Skeletal muscle tissue (tissue), 4 donors: ENCODE measurements around the gene MRGPRF. TPM values are rescaled to one million over a fixed set of nuclear protein-coding genes. Genes with fewer than 3 reads are reported as not detected.

Experiments
- H3K27ac ChIP-seq: one replicate; pipeline ENCODE4 v1.7.0; 2013; ENCODE audit warnings: mild to moderate bottlenecking, low read depth, low read length, inconsistent platforms
- H3K27me3 ChIP-seq, 3 donors: one replicate each; pipeline ENCODE4 v1.7.0; 2013; ENCODE audit warnings: low read length in 3 of 3; ENCODE audit not compliant: control insufficient read depth in 3 of 3, insufficient read depth in 3 of 3
- H3K36me3 ChIP-seq, 3 donors: one replicate each; pipeline ENCODE4 v1.7.0; 2013; ENCODE audit warnings: low read length in 3 of 3; ENCODE audit not compliant: control insufficient read depth in 3 of 3, insufficient read depth in 3 of 3
- H3K4me1 ChIP-seq, 3 donors: one replicate each; pipeline ENCODE4 v1.7.0; 2013; ENCODE audit warnings: low read length in 3 of 3, mild to moderate bottlenecking in 3 of 3; ENCODE audit not compliant: control insufficient read depth in 3 of 3, insufficient read depth in 3 of 3
- H3K4me3 ChIP-seq, 3 donors: one replicate each; pipeline ENCODE4 v1.7.0; 2013; ENCODE audit warnings: low read length in 3 of 3
- H3K9ac ChIP-seq, 3 donors: one replicate each; pipeline ENCODE4 v1.7.0; 2013; ENCODE audit warnings: low read length in 3 of 3, mild to moderate bottlenecking in 3 of 3, moderate library complexity in 2 of 3, low read depth in 1 of 3
- H3K9me3 ChIP-seq, 3 donors: one replicate each; pipeline ENCODE4 v1.7.0; 2013; ENCODE audit warnings: low read length in 3 of 3; ENCODE audit not compliant: control insufficient read depth in 3 of 3
- total RNA-seq: library from RNA; depleted of rRNA; stranded (reverse); fragments of >200 nt; gene quantifications from one replicate; pipeline ENCODE4 v1.2.3, GENCODE V29; 2014
- donor health status: Osteomylitis.

Gene MRGPRF
- total RNA-seq, 1 donor from 2014 or later, result 16.7 TPM

GRCh38 chr11:69009441-69010211, 3.4 kb downstream of the MRGPRF start:
- Histone ChIP-seq H3K4me3 (peak overlapping the region in 1 of 3 donors; percentile 6), H3K36me3 (peaks cover 0 to 2% (median 0%) of the 10 kb centered on the region in 3 donors), H3K9ac (peak overlapping the region in 1 of 3 donors; percentile 60), H3K4me1 (peaks cover 28 to 40% (median 28%) of the 10 kb centered on the region in 3 donors), H3K27me3 (peaks cover 42 to 68% (median 56%) of the 10 kb centered on the region in 3 donors), H3K9me3 (no peaks in the 10 kb centered on the region), H3K27ac (peak overlapping the region; percentile 58)

- Histone ChIP-seq H3K9me3 (no peaks in the 10 kb centered on the region), H3K27ac (peak overlapping the region; percentile 58), H3K27me3 (peaks cover 42 to 67% (median 56%) of the 10 kb centered on the region in 3 donors), H3K4me3 (no peak overlapping the region), H3K36me3 (peaks cover 0 to 2% (median 0%) of the 10 kb centered on the region in 3 donors), H3K9ac (peak overlapping the region in 1 of 3 donors; percentile 60), H3K4me1 (peaks cover 23 to 37% (median 23%) of the 10 kb centered on the region in 3 donors)
These were observed 4.2 kb downstream of the MRGPRF start for GRCh38 chr11:69008737-69009440.

GRCh38 chr11:69007975-69008381, 5.1 kb downstream of the MRGPRF start:
- peaks cover 36 to 67% (median 50%) of the 10 kb centered on the region in 3 donors for H3K27me3 ChIP-seq

GRCh38 chr11:69006816-69007215, 6.2 kb downstream of the MRGPRF start:
- Histone ChIP-seq H3K36me3 (peaks cover 0 to 2% (median 0%) of the 10 kb centered on the region in 3 donors), H3K27ac (no peak overlapping the region), H3K4me1 (peaks cover 21 to 34% (median 23%) of the 10 kb centered on the region in 3 donors), H3K4me3 (no peak overlapping the region), H3K9ac (no peak overlapping the region), H3K9me3 (no peaks in the 10 kb centered on the region), H3K27me3 (peaks cover 29 to 65% (median 40%) of the 10 kb centered on the region in 3 donors)

More at GRCh38 chr11:69007975-69008381, 5.1 kb downstream of the MRGPRF start:
- Histone ChIP-seq H3K9ac (peak overlapping the region in 1 of 3 donors; percentile 60), H3K36me3 (peaks cover 0 to 2% (median 0%) of the 10 kb centered on the region in 3 donors), H3K4me3 (peak overlapping the region in 1 of 3 donors; percentile 14), H3K9me3 (no peaks in the 10 kb centered on the region), H3K27ac (peak overlapping the region; percentile 58), H3K4me1 (peaks cover 21 to 36% (median 23%) of the 10 kb centered on the region in 3 donors)

- Histone ChIP-seq H3K4me1 (peaks cover 18 to 35% (median 20%) of the 10 kb centered on the region in 3 donors), H3K36me3 (peaks cover 0 to 2% (median 0%) of the 10 kb centered on the region in 3 donors), H3K9me3 (no peaks in the 10 kb centered on the region), H3K9ac (no peak overlapping the region), H3K27ac (no peak overlapping the region), H3K4me3 (no peak overlapping the region), H3K27me3 (peaks cover 25 to 67% (median 38%) of the 10 kb centered on the region in 3 donors)
These were observed 7.2 kb downstream of the MRGPRF start for GRCh38 chr11:69005631-69006368.

- Histone ChIP-seq H3K9ac (no peak overlapping the region), H3K4me3 (no peak overlapping the region), H3K4me1 (peaks cover 14 to 29% (median 14%) of the 10 kb centered on the region in 3 donors), H3K27ac (no peak overlapping the region), H3K36me3 (peaks cover 0 to 2% (median 0%) of the 10 kb centered on the region in 3 donors), H3K27me3 (peaks cover 19 to 62% (median 33%) of the 10 kb centered on the region in 3 donors), H3K9me3 (no peaks in the 10 kb centered on the region)
These were observed 7.8 kb downstream of the MRGPRF start for GRCh38 chr11:69005183-69005630.

- H3K36me3 ChIP-seq, result peaks cover 0 to 2% (median 0%) of the 10 kb centered on the region in 3 donors
- no peak overlapping the region for H3K4me3 ChIP-seq
- peaks cover 14 to 60% (median 28%) of the 10 kb centered on the region in 3 donors for H3K27me3 ChIP-seq
- H3K27ac ChIP-seq, result no peak overlapping the region
- no peak overlapping the region for H3K9ac ChIP-seq
- no peaks in the 10 kb centered on the region for H3K9me3 ChIP-seq
- peaks cover 11 to 23% (median 14%) of the 10 kb centered on the region in 3 donors for H3K4me1 ChIP-seq
These were observed 8.4 kb downstream of the MRGPRF start for GRCh38 chr11:69004411-69005182.

GRCh38 chr11:69003866-69004367, 9.1 kb downstream of the MRGPRF start:
- H3K27ac ChIP-seq, result no peak overlapping the region
- H3K4me1 ChIP-seq, result peaks cover 10 to 17% (median 11%) of the 10 kb centered on the region in 3 donors
- no peak overlapping the region for H3K9ac ChIP-seq
- H3K27me3 ChIP-seq, result peaks cover 9 to 58% (median 22%) of the 10 kb centered on the region in 3 donors
- no peak overlapping the region for H3K4me3 ChIP-seq
- H3K9me3 ChIP-seq, result no peaks in the 10 kb centered on the region
- H3K36me3 ChIP-seq, result peaks cover 0 to 2% (median 0%) of the 10 kb centered on the region in 3 donors
